PC-3 (cell line): ENCODE measurements around the gene CCDC154.

ENCODE experiments used
- EZH2phosphoT487 ChIP-seq: fragments of 300-600 bp; sonication (generic); IDR thresholded peaks from 2 replicates; pipeline ENCODE4 v1.6.1; 2018; ENCODE audit warnings: mild to moderate bottlenecking, antibody characterized with exemption, low read length, borderline replicate concordance
- TF ChIP-seq, protein P1 (sequence below): fragments of 300-600 bp; sonication (generic); conservative IDR thresholded peaks from 2 replicates; pipeline ENCODE4 v1.5.1; 2017; ENCODE audit warnings: antibody characterized with exemption, low read depth, mild to moderate bottlenecking, low read length

GRCh38 chr16:1443403-1443973 is 868 bp downstream of the CCDC154 start:
- TF ChIP-seq EZH2phosphoT487, result no peak
- TF ChIP-seq, protein P1, sequence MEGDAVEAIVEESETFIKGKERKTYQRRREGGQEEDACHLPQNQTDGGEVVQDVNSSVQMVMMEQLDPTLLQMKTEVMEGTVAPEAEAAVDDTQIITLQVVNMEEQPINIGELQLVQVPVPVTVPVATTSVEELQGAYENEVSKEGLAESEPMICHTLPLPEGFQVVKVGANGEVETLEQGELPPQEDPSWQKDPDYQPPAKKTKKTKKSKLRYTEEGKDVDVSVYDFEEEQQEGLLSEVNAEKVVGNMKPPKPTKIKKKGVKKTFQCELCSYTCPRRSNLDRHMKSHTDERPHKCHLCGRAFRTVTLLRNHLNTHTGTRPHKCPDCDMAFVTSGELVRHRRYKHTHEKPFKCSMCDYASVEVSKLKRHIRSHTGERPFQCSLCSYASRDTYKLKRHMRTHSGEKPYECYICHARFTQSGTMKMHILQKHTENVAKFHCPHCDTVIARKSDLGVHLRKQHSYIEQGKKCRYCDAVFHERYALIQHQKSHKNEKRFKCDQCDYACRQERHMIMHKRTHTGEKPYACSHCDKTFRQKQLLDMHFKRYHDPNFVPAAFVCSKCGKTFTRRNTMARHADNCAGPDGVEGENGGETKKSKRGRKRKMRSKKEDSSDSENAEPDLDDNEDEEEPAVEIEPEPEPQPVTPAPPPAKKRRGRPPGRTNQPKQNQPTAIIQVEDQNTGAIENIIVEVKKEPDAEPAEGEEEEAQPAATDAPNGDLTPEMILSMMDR, result no peak
